ENCODE results near the gene PSME1. TPM values are rescaled to one million over a fixed set of nuclear protein-coding genes. Genes with fewer than 3 reads are reported as not detected.
A peak's percentile ranks its signal among the peaks of the same experiment; 100 is the strongest.

Gene PSME1
- total and polyA plus RNA-seq, 4 experiments from 2014 or later = 257 to 1,008 (median 624) TPM

GRCh38 chr14:24176599-24176998 is 40.6 kb downstream of the PSME1 start:
- peak overlapping the region in 1 of 7 donors; percentile 50 for H3K27ac Mint-ChIP-seq
- DNase-seq = no peak
- intact Hi-C loops (cut with micrococcal nuclease) = no loop called here
- H3K27me3 Mint-ChIP-seq = no peaks in the 10 kb centered on the region
- peaks cover 11 to 37% (median 16%) of the 10 kb centered on the region in 4 donors for H3K4me1 Mint-ChIP-seq
- H3K4me1 ChIP-seq (ENCODE audit: insufficient read depth, low read length) = peaks cover 5% of the 10 kb centered on the region
- CTCF ChIA-PET (ENCODE audit: partially characterized antibody) = no interaction called here
- no peaks in the 10 kb centered on the region for H3K27me3 ChIP-seq (ENCODE audit: insufficient read depth, low read length)
- no peak overlapping the region for H3K4me3 Mint-ChIP-seq
- no peaks in the 10 kb centered on the region for H3K9me3 Mint-ChIP-seq
- peaks cover 35% of the 10 kb centered on the region for H3K36me3 ChIP-seq (ENCODE audit: insufficient read depth, low read length)
- no peak overlapping the region for H3K4me3 ChIP-seq (ENCODE audit: low read length in 2 of 2)
- H3K36me3 Mint-ChIP-seq = peaks cover 15 to 69% of the 10 kb centered on the region in 2 donors
- H3K9me3 ChIP-seq (ENCODE audit: control insufficient read depth in 1 of 2, low read length in 2 of 2) = no peaks in the 10 kb centered on the region
- H3K27ac ChIP-seq (ENCODE audit: low read depth, low read length) = no peak overlapping the region
- POLR2A ChIA-PET (ENCODE audit: partially characterized antibody) = interaction anchor here (2.3 kb wide), 1 partner anchor 15 kb away, joined by 10 read pairs; the partner anchor contains the start of gene IRF9

GRCh38 chr14:24177041-24177825 is 41.2 kb downstream of the PSME1 start:
- ChIA-PET POLR2A (ENCODE audit: partially characterized antibody) (interaction anchor here (0.7 to 2.3 kb wide), 2 partner anchors 10 to 13 kb away, joined by 3 to 5 read pairs; no protein-coding TSS in a partner anchor), CTCF (ENCODE audit: partially characterized antibody) (no interaction called here)
- Mint-ChIP-seq H3K27ac (peak overlapping the region in 6 of 7 donors; percentile 8 to 81 (median 58)), H3K9me3 (no peaks in the 10 kb centered on the region), H3K27me3 (no peaks in the 10 kb centered on the region), H3K4me3 (no peak overlapping the region), H3K36me3 (peaks cover 15 to 71% of the 10 kb centered on the region in 2 donors), H3K4me1 (peaks cover 11 to 31% (median 14%) of the 10 kb centered on the region in 4 donors)
- no peak for DNase-seq
- Histone ChIP-seq H3K27ac (ENCODE audit: low read depth, low read length) (no peak overlapping the region), H3K4me1 (ENCODE audit: insufficient read depth, low read length) (peaks cover 1% of the 10 kb centered on the region), H3K9me3 (ENCODE audit: control insufficient read depth in 1 of 2, low read length in 2 of 2) (no peaks in the 10 kb centered on the region), H3K4me3 (ENCODE audit: low read length in 2 of 2) (no peak overlapping the region), H3K27me3 (ENCODE audit: insufficient read depth, low read length) (no peaks in the 10 kb centered on the region), H3K36me3 (ENCODE audit: insufficient read depth, low read length) (peaks cover 35% of the 10 kb centered on the region)
- intact Hi-C loops (cut with micrococcal nuclease) = no loop called here

DNA sequence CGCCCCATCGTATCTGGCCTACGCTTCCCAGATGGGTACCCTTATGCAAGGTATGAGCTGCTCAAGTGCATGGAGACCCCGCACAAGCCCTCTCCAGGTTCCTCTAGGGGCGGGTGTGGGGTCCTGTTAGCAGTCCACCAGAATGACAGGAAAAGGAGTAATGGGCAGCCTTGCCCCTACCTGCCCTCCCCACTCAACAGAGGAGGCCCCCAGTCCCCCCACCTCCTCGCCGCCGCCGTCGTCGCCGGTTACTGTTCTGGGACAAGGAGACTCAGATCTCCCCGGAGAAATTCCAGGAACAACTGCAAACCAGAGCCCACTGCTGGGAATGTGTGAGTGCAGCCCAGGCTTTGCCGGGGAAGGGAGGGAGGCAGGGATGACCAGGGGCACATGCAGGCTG is 41.9 kb downstream of the PSME1 start:
- Histone ChIP-seq H3K36me3 (ENCODE audit: insufficient read depth, low read length) (peaks cover 37% of the 10 kb centered on the region), H3K4me1 (ENCODE audit: insufficient read depth, low read length) (no peaks in the 10 kb centered on the region), H3K27ac (ENCODE audit: low read depth, low read length) (no peak overlapping the region), H3K9me3 (ENCODE audit: control insufficient read depth in 1 of 2, low read length in 2 of 2) (no peaks in the 10 kb centered on the region), H3K27me3 (ENCODE audit: insufficient read depth, low read length) (no peaks in the 10 kb centered on the region), H3K4me3 (ENCODE audit: low read length in 2 of 2) (no peak overlapping the region)
- intact Hi-C loops (cut with micrococcal nuclease) = no loop called here
- peaks cover 19 to 75% of the 10 kb centered on the region in 2 donors for H3K36me3 Mint-ChIP-seq
- no peak overlapping the region for H3K4me3 Mint-ChIP-seq
- POLR2A ChIA-PET (ENCODE audit: partially characterized antibody) = interaction anchor here (1.2 to 2.3 kb wide), 2 partner anchors 13 to 35 kb away, joined by 3 to 5 read pairs; no protein-coding TSS in a partner anchor
- H3K9me3 Mint-ChIP-seq = no peaks in the 10 kb centered on the region
- H3K27ac Mint-ChIP-seq = peak overlapping the region in 3 of 7 donors; percentile 52 to 81 (median 64)
- H3K27me3 Mint-ChIP-seq = no peaks in the 10 kb centered on the region
- peaks cover 11 to 25% (median 13%) of the 10 kb centered on the region in 4 donors for H3K4me1 Mint-ChIP-seq
- DNase-seq = no peak
- CTCF ChIA-PET (ENCODE audit: partially characterized antibody) = no interaction called here

DNA sequence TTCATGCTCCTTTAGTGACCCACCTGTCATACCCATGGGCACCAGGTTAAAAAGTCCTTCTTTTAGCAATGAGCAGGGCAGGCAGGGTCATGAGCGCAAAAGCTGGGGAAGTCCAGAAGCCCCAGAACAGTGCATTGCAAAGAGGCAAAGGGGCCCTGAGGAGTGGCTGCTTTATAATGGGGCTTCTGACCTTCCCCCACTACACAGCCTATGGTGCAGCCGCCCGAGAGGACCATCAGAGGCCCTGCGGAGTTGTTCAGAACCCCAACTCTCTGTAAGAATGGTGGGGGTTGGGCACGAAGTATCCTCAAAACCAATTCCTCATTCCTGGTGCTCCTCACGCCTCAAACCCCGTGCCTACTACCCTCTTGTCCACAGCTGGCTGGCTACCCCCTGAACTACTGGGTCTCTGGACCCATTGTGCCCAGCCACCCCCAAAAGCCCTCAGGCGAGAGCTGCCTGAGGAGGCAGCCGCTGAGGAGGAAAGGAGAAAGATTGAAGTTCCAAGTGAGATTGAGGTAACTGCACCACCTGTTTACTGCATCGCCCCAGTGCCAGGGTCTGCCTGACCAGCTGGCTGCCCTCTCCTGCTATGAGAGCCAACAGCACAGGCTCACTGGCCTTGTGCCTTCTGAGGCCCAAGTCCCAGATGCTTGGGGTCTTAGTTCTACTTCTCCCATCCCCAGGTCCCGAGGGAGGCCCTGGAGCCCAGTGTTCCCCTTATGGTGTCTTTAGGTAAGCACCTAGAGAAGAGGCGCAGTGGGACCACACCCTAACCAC is 42.6 kb downstream of the PSME1 start:
- POLR2A ChIA-PET (ENCODE audit: partially characterized antibody) = interaction anchor here (0.8 to 2.3 kb wide), 5 partner anchors 10 to 34 kb away, joined by 3 to 5 read pairs (median 3); partner anchors contain the start of genes IPO4 and TM9SF1

DNA sequence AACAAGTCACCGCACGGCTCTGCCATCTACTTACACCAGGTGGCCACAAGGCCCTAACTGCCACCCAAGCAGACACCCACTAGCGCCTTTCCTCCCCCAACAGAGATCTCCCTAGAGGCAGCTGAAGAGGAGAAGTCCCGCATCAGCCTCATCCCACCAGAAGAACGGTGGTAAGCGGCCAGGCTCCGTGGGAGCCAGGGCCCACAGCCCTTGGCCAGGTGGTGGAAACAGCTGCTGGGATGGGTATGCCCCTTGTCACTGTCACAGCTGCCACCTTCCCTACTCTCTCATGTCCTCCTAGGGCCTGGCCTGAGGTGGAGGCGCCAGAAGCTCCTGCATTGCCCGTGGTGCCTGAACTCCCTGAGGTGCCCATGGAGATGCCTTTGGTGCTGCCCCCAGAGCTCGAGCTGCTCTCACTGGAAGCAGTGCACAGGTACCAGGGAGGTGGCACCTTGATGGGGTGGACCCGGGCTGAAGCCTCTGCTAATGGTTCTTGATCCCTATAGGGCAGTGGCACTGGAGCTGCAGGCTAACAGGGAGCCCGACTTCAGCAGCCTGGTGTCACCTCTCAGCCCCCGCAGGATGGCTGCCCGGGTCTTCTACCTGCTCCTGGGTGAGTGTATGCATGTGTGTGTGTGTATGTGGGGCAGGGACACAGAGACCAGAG is 43.4 kb downstream of the PSME1 start:
- POLR2A ChIA-PET (ENCODE audit: partially characterized antibody) = interaction anchor here (0.8 to 2.3 kb wide), 6 partner anchors 9 to 33 kb away, joined by 3 to 5 read pairs (median 3); partner anchors contain the start of genes IPO4, IRF9 and TM9SF1
- Histone ChIP-seq H3K9me3 (ENCODE audit: control insufficient read depth in 1 of 2, low read length in 2 of 2) (no peaks in the 10 kb centered on the region), H3K27me3 (ENCODE audit: insufficient read depth, low read length) (no peaks in the 10 kb centered on the region), H3K4me1 (ENCODE audit: insufficient read depth, low read length) (no peaks in the 10 kb centered on the region), H3K27ac (ENCODE audit: low read depth, low read length) (no peak overlapping the region), H3K4me3 (ENCODE audit: low read length in 2 of 2) (no peak overlapping the region), H3K36me3 (ENCODE audit: insufficient read depth, low read length) (peaks cover 44% of the 10 kb centered on the region)
- CTCF ChIA-PET (ENCODE audit: partially characterized antibody) = interaction anchor here (0.5 to 1.5 kb wide), 4 partner anchors 8 to 71 kb away, joined by 3 to 6 read pairs (median 4); partner anchors contain the start of genes IRF9 and TINF2
- Mint-ChIP-seq H3K27me3 (no peaks in the 10 kb centered on the region), H3K4me3 (peak overlapping the region in 1 of 8 donors; percentile 8), H3K36me3 (peaks cover 19 to 74% of the 10 kb centered on the region in 2 donors), H3K9me3 (no peaks in the 10 kb centered on the region), H3K27ac (peak overlapping the region in 5 of 7 donors; percentile 29 to 91 (median 49)), H3K4me1 (peaks cover 8 to 16% (median 12%) of the 10 kb centered on the region in 4 donors)
- DNase-seq = no peak
- intact Hi-C loops (cut with micrococcal nuclease) = no loop called here

More for the DNA sequence above, 42.6 kb downstream of the PSME1 start:
- Mint-ChIP-seq H3K9me3 (no peaks in the 10 kb centered on the region), H3K27ac (peak overlapping the region in 4 of 7 donors; percentile 49 to 91 (median 62)), H3K36me3 (peaks cover 19 to 76% of the 10 kb centered on the region in 2 donors), H3K27me3 (no peaks in the 10 kb centered on the region), H3K4me3 (no peak overlapping the region), H3K4me1 (peaks cover 10 to 18% (median 13%) of the 10 kb centered on the region in 4 donors)
- no peaks in the 10 kb centered on the region for H3K27me3 ChIP-seq (ENCODE audit: insufficient read depth, low read length)
- H3K36me3 ChIP-seq (ENCODE audit: insufficient read depth, low read length) = peaks cover 39% of the 10 kb centered on the region
- no peaks in the 10 kb centered on the region for H3K4me1 ChIP-seq (ENCODE audit: insufficient read depth, low read length)
- H3K27ac ChIP-seq (ENCODE audit: low read depth, low read length) = no peak overlapping the region
- CTCF ChIA-PET (ENCODE audit: partially characterized antibody) = interaction anchor here (0.5 to 1.2 kb wide), 2 partner anchors 7 to 64 kb away, joined by 4 to 6 read pairs; partner anchors contain the start of gene TINF2
- no peak overlapping the region for H3K4me3 ChIP-seq (ENCODE audit: low read length in 2 of 2)
- no peak for DNase-seq
- H3K9me3 ChIP-seq (ENCODE audit: control insufficient read depth in 1 of 2, low read length in 2 of 2) = no peaks in the 10 kb centered on the region
- intact Hi-C loops (cut with micrococcal nuclease) = no loop called here

- Mint-ChIP-seq H3K27me3 (no peaks in the 10 kb centered on the region), H3K9me3 (no peaks in the 10 kb centered on the region), H3K4me1 (peaks cover 2 to 8% (median 6%) of the 10 kb centered on the region in 4 donors), H3K36me3 (peaks cover 19 to 68% of the 10 kb centered on the region in 2 donors), H3K27ac (peak overlapping the region in 1 of 7 donors; percentile 41), H3K4me3 (no peak overlapping the region)
- no peaks in the 10 kb centered on the region for H3K9me3 ChIP-seq (ENCODE audit: control insufficient read depth in 1 of 2, low read length in 2 of 2)
- H3K27ac ChIP-seq (ENCODE audit: low read depth, low read length) = no peak overlapping the region
- DNase-seq = no peak
- intact Hi-C loops (cut with micrococcal nuclease) = no loop called here
- H3K36me3 ChIP-seq (ENCODE audit: insufficient read depth, low read length) = peaks cover 51% of the 10 kb centered on the region
- no peak overlapping the region for H3K4me3 ChIP-seq (ENCODE audit: low read length in 2 of 2)
- ChIA-PET CTCF (ENCODE audit: partially characterized antibody) (interaction anchor here (1.2 to 1.5 kb wide), 4 partner anchors 19 to 153 kb away, joined by 3 to 6 read pairs (median 4); partner anchors contain the start of genes IRF9 and TINF2), POLR2A (ENCODE audit: partially characterized antibody) (interaction anchor here (0.8 to 1.4 kb wide), 2 partner anchors 19 to 99 kb away, joined by 3 read pairs; partner anchors contain the start of gene IRF9)
- H3K4me1 ChIP-seq (ENCODE audit: insufficient read depth, low read length) = no peaks in the 10 kb centered on the region
- H3K27me3 ChIP-seq (ENCODE audit: insufficient read depth, low read length) = no peaks in the 10 kb centered on the region
Measured at GRCh38 chr14:24179961-24180796, 44.2 kb downstream of the PSME1 start.
